HCT116 (cell line): ENCODE measurements around the gene MYO16.

Experiments
- CTCF ChIP-seq, 3 experiments: fragments of 200-600 bp in 1 of 3; sonication (generic) in 1 of 3; IDR thresholded peaks in 2 of 3; conservative IDR thresholded peaks in 1 of 3; 2 replicates each; pipeline ENCODE4 v1.5.1; 2012 to 2017; ENCODE audit warnings: low read depth in 2 of 3, low read length in 2 of 3, antibody characterized with exemption in 1 of 3, borderline replicate concordance in 1 of 3, control low read depth in 1 of 3, mild to moderate bottlenecking in 1 of 3, mixed read lengths in 1 of 3, mixed run types in 1 of 3, moderate library complexity in 1 of 3; ENCODE audit not compliant: insufficient read depth in 1 of 3
- EZH2 ChIP-seq: fragments of 200-600 bp; sonication (generic); IDR thresholded peaks from 2 replicates; pipeline ENCODE4 v1.6.1; 2017; ENCODE audit warnings: antibody characterized with exemption, mixed run types
- REST ChIP-seq: IDR thresholded peaks from 2 replicates; pipeline ENCODE4 v1.6.1; 2012; ENCODE audit warnings: low read depth

GRCh38 chr13:108834193-108834592 is 204.8 kb downstream of the MYO16 start:
- no peak for TF ChIP-seq REST
- no peak for TF ChIP-seq EZH2
- no peak for TF ChIP-seq CTCF (IDR thresholded peaks at IDR 0.05 in 2 of 3, conservative IDR thresholded peaks at IDR 0.05 in 1 of 3; ENCODE audit: borderline replicate concordance in 1 of 3, insufficient read depth in 1 of 3, low read depth in 2 of 3, low read length in 2 of 3)
